NB4 (cell line): ENCODE measurements around the gene RSPRY1.

ENCODE experiments used
- DNase-seq: peaks from one replicate; pipeline ENCODE4 v3.0.0; 2010; ENCODE audit warnings: low read depth
- H3K4me3 ChIP-seq: one replicate; pipeline ENCODE4 v1.5.1; 2011; ENCODE audit warnings: mild to moderate bottlenecking, low read depth, low read length, moderate library complexity
- MYC ChIP-seq: IDR thresholded peaks from 2 replicates; pipeline ENCODE4 v1.6.1; 2011; ENCODE audit warnings: low read depth, low read length
- POLR2A ChIP-seq: IDR thresholded peaks from 2 replicates; pipeline ENCODE4 v1.6.1; 2011; ENCODE audit warnings: mild to moderate bottlenecking; ENCODE audit not compliant: insufficient read length; ENCODE audit errors: extremely low read depth
- TF ChIP-seq, protein P1 (sequence below): IDR thresholded peaks from one replicate; pipeline ENCODE4 v1.5.1; 2012; ENCODE audit warnings: low read depth, low read length
- TF ChIP-seq, protein P2 (sequence below): IDR thresholded peaks from 2 replicates; pipeline ENCODE4 v1.6.1; 2011; ENCODE audit warnings: low read depth, low read length

The RSPRY1 gene

DNA sequence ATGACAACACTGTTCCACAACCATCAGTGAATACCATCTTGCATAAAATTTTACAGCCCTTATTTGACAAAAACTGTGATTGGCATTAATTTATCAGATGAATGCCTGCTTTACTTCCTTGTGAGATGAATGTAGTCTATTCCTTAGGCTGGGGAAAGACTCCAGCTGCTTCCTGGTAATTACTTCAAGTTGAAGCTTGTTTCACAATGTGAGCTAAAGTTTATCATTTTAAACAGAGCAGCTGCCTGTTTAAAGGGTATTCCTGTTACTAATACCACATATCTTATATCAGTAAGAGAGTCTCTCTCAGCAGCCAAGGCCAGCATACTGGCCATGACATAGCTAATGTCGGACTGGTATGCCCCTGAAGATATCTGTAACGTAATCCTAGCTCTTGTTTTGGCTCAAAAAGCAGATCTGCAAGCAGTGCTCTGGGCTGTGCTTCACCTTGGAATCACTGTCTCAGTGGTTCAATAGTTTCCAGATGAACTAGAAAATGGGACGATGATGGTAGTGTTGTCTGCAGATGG lies 45.8 kb downstream of the RSPRY1 start:
- TF ChIP-seq MYC, result no peak
- TF ChIP-seq, protein P1, sequence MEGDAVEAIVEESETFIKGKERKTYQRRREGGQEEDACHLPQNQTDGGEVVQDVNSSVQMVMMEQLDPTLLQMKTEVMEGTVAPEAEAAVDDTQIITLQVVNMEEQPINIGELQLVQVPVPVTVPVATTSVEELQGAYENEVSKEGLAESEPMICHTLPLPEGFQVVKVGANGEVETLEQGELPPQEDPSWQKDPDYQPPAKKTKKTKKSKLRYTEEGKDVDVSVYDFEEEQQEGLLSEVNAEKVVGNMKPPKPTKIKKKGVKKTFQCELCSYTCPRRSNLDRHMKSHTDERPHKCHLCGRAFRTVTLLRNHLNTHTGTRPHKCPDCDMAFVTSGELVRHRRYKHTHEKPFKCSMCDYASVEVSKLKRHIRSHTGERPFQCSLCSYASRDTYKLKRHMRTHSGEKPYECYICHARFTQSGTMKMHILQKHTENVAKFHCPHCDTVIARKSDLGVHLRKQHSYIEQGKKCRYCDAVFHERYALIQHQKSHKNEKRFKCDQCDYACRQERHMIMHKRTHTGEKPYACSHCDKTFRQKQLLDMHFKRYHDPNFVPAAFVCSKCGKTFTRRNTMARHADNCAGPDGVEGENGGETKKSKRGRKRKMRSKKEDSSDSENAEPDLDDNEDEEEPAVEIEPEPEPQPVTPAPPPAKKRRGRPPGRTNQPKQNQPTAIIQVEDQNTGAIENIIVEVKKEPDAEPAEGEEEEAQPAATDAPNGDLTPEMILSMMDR, result no peak
- no peak for TF ChIP-seq POLR2A
- TF ChIP-seq, protein P2, sequence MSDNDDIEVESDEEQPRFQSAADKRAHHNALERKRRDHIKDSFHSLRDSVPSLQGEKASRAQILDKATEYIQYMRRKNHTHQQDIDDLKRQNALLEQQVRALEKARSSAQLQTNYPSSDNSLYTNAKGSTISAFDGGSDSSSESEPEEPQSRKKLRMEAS, result no peak
- H3K4me3 ChIP-seq, result no peak overlapping the region
- DNase-seq, result no peak

DNA sequence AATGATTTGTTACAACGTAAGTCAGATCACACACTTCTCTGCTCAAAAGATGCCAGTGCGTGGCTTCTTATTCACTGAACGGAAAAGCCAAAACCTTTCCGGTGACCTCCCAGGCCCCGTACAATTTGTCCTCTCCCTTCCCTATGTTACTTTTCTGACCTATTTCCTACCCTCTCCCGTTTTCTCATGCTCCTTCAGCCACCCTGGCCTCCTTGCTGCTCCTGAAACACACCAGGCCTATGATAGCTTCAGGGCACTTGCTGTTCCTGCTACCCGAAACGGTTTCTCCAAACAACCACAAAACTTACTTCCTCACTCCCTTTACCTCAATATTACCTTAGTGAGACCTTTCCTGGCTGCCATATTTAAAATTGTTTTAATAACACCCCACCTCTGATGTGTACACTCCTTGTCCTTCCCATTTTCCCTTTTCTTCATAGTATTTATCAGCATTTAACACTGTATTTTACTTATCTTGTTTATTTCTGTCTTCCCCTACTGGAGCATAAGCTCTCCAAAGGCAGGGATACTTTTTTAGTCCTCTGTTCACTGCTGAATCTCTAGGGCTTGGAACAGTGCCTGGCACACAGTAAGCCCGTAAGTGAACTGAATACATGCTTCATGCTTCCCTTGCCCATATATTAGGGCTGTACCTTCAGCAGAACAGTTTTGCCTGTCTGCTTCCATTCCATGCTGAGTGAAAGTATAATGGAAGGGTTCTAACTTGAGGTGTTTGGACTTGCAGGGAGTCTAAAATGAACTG lies 48.0 kb downstream of the RSPRY1 start:
- no peak overlapping the region for H3K4me3 ChIP-seq
- no peak for TF ChIP-seq MYC
- TF ChIP-seq, protein P1, result no peak
- no peak for TF ChIP-seq POLR2A
- TF ChIP-seq, protein P2, result no peak
- DNase-seq, result no peak

DNA sequence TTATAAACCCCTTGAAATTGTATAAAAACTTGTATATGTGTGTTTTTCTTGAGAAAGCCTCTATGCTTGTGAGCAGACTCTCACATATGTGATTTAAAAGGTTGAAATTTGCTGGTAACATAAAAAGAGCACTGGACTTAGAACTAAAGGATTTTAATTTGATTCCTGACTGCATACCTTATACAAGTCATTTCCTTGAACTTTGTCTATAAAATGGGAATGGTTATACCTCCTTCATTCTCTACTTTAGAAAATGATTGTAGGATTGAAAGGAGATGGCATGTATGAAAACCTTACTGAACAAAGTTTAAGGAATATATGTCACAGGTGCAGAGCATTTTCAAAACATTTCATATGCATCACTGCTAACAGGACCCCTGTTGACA lies 48.6 kb downstream of the RSPRY1 start:
- no peak for DNase-seq
- TF ChIP-seq MYC (no peak), POLR2A (no peak)
- TF ChIP-seq, protein P2, result no peak
- TF ChIP-seq, protein P1, result no peak
- H3K4me3 ChIP-seq, result no peak overlapping the region

DNA sequence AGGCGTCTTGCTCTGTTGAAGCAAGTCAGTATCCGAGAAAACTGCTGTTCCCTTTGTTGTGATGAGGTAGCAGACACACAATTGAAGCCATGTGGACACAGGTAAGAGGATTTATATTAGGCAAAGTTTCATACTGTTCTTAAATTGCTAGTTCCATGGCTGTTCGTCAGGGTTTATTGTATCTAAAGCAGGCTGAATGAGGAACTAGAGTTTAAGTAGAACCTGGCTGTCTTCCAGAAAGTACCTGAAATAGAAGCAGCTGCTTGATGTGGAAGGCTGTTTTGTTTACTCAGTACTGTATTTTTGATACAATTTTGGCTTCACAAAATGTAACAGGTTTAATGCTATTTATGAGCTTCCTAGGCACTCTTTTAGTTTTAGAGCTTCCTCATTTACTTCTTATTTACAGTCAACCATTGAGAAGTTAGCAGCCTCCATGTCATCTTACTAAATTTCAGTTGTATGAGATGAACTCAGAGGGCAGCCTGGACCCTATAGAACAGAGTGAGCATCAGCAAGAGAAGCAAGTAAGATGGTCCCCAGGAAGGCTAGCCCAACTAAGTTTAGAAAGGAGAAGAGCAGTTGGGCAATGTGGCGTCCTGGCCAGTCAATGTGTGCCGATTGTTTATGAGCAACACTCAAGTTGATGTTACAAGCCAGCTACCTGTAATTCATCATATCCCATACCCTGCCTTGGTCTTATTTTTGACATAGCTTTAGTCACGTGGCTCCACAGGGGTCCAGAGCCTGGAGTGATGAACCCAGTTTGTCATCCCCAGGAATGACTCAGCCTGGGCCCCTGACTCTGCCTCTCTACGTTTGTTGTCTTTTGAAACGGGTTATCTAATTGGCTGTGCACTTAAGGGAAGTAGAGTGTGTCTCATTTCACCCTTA lies 49.2 kb downstream of the RSPRY1 start:
- H3K4me3 ChIP-seq, result no peak overlapping the region
- TF ChIP-seq POLR2A, result no peak
- TF ChIP-seq, protein P2, result peak; percentile 69
- DNase-seq, result peak; percentile 78

DNA sequence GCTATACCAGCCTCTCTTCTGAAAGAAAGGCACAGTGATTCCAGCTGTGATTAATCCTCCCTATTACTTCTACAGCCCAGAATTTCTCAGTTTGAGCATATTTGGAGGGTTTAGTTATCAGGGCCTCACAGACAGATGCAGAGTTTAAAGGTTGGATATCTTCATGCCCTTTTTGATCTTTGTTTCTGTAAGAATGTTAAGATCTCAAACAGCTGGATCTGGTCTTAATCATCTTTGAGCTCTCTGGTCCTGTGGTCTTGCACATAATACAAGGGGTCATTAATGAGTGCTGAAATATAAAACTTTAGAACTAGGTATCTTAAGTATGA lies 49.9 kb downstream of the RSPRY1 start:
- TF ChIP-seq, protein P2, result no peak
- no peak for TF ChIP-seq MYC
- TF ChIP-seq POLR2A, result no peak
- TF ChIP-seq, protein P1, result no peak
- no peak overlapping the region for H3K4me3 ChIP-seq
- no peak for DNase-seq

DNA sequence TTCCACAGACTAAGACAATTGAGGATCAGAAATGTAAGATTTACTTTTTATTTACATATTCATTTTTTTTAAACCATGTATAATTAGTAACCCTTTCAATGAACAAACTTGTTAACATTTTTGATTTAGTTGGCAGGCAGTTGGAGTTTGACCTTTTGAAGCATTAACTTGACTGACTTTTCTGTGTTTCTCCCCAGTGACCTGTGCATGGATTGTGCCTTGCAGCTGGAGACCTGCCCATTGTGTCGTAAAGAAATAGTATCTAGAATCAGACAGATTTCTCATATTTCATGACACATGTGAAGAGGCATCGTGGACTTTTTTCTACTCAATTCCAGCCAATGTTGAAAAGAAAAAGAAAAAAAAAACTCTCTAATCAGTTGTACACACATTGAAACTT lies 52.6 kb downstream of the RSPRY1 start:
- no peak for DNase-seq
- TF ChIP-seq POLR2A, result no peak
- TF ChIP-seq, protein P2, result no peak
- TF ChIP-seq MYC, result no peak
- TF ChIP-seq, protein P1, result no peak
- H3K4me3 ChIP-seq, result no peak overlapping the region
